Measurements from ENCODE around the gene BAK1.
A peak's percentile ranks its signal among the peaks of the same experiment; 100 is the strongest.

The BAK1 gene

GRCh38 chr6:33579828-33580714, at the start of gene BAK1:
Gene BAK1 (minus strand): TSS chr6:33580276. CDS start chr6:33577604, 2,672 bp downstream.
- peak; percentile 87 to 88 for DNase-seq

- DNase-seq, result no peak
Measured at GRCh38 chr6:33628401-33628964, 48.4 kb upstream of the BAK1 start.

- no peak for DNase-seq
Measured at GRCh38 chr6:33627876-33628275, 47.8 kb upstream of the BAK1 start.

- DNase-seq, result no peak
Measured at GRCh38 chr6:33624856-33625255, 44.8 kb upstream of the BAK1 start.

GRCh38 chr6:33623895-33624381, 43.9 kb upstream of the BAK1 start:
- no peak for DNase-seq

GRCh38 chr6:33622456-33623431, 42.7 kb upstream of the BAK1 start:
- no peak for DNase-seq

GRCh38 chr6:33621711-33622388, 41.8 kb upstream of the BAK1 start:
- peak in 1 of 2 donors; percentile 36 for DNase-seq

GRCh38 chr6:33620856-33621710, 41.0 kb upstream of the BAK1 start, which contains the start of gene ITPR3:
Gene ITPR3 (plus strand): TSS chr6:33621322. CDS start chr6:33621603, 281 bp downstream.
- DNase-seq, result peak; percentile 79 to 81

GRCh38 chr6:33620158-33620855, 40.2 kb upstream of the BAK1 start:
- peak; percentile 18 to 39 for DNase-seq

- DNase-seq, result no peak
Measured at GRCh38 chr6:33619166-33619840, 39.2 kb upstream of the BAK1 start.

GRCh38 chr6:33616913-33617312, 36.8 kb upstream of the BAK1 start:
- no peak for DNase-seq

- DNase-seq, result no peak
Measured at GRCh38 chr6:33616113-33616512, 36.0 kb upstream of the BAK1 start.

GRCh38 chr6:33613795-33614168, 33.7 kb upstream of the BAK1 start:
- DNase-seq, result no peak

GRCh38 chr6:33613146-33613794, 33.2 kb upstream of the BAK1 start:
- DNase-seq, result no peak

- DNase-seq, result no peak
Measured at GRCh38 chr6:33610779-33611732, 31.0 kb upstream of the BAK1 start.

- DNase-seq, result no peak
Measured at GRCh38 chr6:33610067-33610466, 30.0 kb upstream of the BAK1 start.

GRCh38 chr6:33609528-33609927, 29.5 kb upstream of the BAK1 start:
- no peak for DNase-seq

GRCh38 chr6:33609019-33609418, 28.9 kb upstream of the BAK1 start:
- DNase-seq, result no peak

Data from CD4-positive, alpha-beta T cell treated with Interleukin-4 for 1 hour (primary cell).